ENCODE data around the gene NCKAP5L.
"Not testable (repeated sequence)": the region's sequence is repeated elsewhere in the genome, so short reads cannot be mapped to it uniquely, and the experiment has no call there.

NCKAP5L gene

GRCh38 chr12:49868952-49869815 lies 41.0 kb upstream of the NCKAP5L start:
- Histone ChIP-seq H3K4me1 (ENCODE audit: insufficient read depth, low read length) (no peaks in the 10 kb centered on the region), H3K9me3 (ENCODE audit: control insufficient read depth, insufficient read depth, low read length) (no peaks in the 10 kb centered on the region), H3K9ac (ENCODE audit: low read depth, low read length) (no peak overlapping the region), H3K36me3 (ENCODE audit: insufficient read depth, low read length) (no peaks in the 10 kb centered on the region)

- no peaks in the 10 kb centered on the region for H3K9me3 ChIP-seq (ENCODE audit: control insufficient read depth, insufficient read depth, low read length)
- no peaks in the 10 kb centered on the region for H3K36me3 ChIP-seq (ENCODE audit: insufficient read depth, low read length)
- no peak overlapping the region for H3K9ac ChIP-seq (ENCODE audit: low read depth, low read length)
- no peaks in the 10 kb centered on the region for H3K4me1 ChIP-seq (ENCODE audit: insufficient read depth, low read length)
Observed at GRCh38 chr12:49868449-49868848, 40.2 kb upstream of the NCKAP5L start.

GRCh38 chr12:49867570-49868341 lies 39.5 kb upstream of the NCKAP5L start:
- Histone ChIP-seq H3K36me3 (ENCODE audit: insufficient read depth, low read length) (no peaks in the 10 kb centered on the region), H3K4me1 (ENCODE audit: insufficient read depth, low read length) (no peaks in the 10 kb centered on the region), H3K9me3 (ENCODE audit: control insufficient read depth, insufficient read depth, low read length) (no peaks in the 10 kb centered on the region), H3K9ac (ENCODE audit: low read depth, low read length) (no peak overlapping the region)

GRCh38 chr12:49866859-49867569 lies 38.8 kb upstream of the NCKAP5L start:
- Histone ChIP-seq H3K36me3 (ENCODE audit: insufficient read depth, low read length) (no peaks in the 10 kb centered on the region), H3K4me1 (ENCODE audit: insufficient read depth, low read length) (no peaks in the 10 kb centered on the region), H3K9me3 (ENCODE audit: control insufficient read depth, insufficient read depth, low read length) (no peaks in the 10 kb centered on the region), H3K9ac (ENCODE audit: low read depth, low read length) (no peak overlapping the region)

DNA sequence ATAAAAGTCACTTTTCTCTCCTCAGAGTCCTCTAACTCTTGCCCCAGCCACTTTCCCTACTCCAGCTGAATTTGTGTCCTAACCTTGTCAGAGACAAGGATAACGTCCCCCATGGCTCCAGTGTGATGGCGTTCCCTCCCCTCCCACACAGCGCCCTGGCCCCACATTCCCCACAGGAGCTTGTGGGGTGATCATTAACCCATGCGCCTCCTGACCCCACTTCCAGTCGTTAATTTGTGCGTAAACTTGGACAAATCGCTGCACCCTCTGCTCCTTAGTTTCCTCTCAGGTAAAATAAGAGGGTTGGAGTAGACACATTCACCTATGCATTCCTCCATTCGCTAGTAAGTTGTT lies 37.5 kb upstream of the NCKAP5L start:
- no peaks in the 10 kb centered on the region for H3K4me1 ChIP-seq (ENCODE audit: insufficient read depth, low read length)
- no peak overlapping the region for H3K9ac ChIP-seq (ENCODE audit: low read depth, low read length)
- H3K36me3 ChIP-seq (ENCODE audit: insufficient read depth, low read length): no peaks in the 10 kb centered on the region
- H3K9me3 ChIP-seq (ENCODE audit: control insufficient read depth, insufficient read depth, low read length): no peaks in the 10 kb centered on the region

GRCh38 chr12:49865109-49865781 lies 37.0 kb upstream of the NCKAP5L start:
- Histone ChIP-seq H3K9me3 (ENCODE audit: control insufficient read depth, insufficient read depth, low read length) (no peaks in the 10 kb centered on the region), H3K9ac (ENCODE audit: low read depth, low read length) (no peak overlapping the region), H3K4me1 (ENCODE audit: insufficient read depth, low read length) (no peaks in the 10 kb centered on the region), H3K36me3 (ENCODE audit: insufficient read depth, low read length) (no peaks in the 10 kb centered on the region)

GRCh38 chr12:49864798-49865090 lies 36.5 kb upstream of the NCKAP5L start:
- H3K4me1 ChIP-seq (ENCODE audit: insufficient read depth, low read length): no peaks in the 10 kb centered on the region

DNA sequence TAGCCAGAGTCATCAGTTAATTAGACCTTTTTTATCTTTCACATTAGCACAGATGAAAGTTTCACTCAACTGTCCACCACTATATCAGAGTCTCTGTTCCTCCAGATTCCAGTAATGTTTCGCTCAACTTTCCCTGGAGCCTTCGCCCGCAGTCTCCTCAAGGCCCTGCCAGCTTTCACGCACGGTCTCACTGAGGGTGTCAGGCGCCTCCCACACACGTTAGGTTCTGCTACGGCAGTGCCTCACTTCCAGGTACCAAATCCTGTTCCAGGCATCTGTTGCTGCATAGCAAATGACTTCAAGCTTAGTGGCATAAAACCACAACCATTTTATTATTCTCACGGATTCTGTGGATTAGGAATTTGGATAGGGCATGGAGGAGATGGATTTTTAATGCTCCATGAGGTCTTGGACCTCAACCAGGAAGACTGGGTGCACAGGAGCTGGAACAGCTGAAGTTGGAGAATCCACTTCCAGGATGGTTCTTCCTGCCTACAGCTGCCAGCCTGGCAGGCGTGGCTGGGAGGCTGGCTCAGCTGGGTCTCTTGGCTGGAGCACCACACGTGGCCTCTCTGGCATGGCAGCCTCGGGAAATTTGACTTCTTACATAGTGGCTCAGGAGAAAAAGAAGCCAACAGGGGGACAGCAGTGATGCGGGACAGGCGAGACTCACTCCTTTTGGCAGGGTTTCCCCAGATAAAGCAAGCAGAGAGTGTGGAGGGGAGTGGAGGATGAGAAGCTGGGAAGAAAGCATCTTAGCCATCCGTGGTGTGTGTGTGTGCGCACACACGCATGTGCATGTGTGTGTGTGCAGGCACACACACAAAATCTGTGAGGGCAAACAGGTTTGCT lies 36.0 kb upstream of the NCKAP5L start:
- H3K9ac ChIP-seq (ENCODE audit: low read depth, low read length): no peak overlapping the region
- no peaks in the 10 kb centered on the region for H3K36me3 ChIP-seq (ENCODE audit: insufficient read depth, low read length)
- no peaks in the 10 kb centered on the region for H3K4me1 ChIP-seq (ENCODE audit: insufficient read depth, low read length)
- no peaks in the 10 kb centered on the region for H3K9me3 ChIP-seq (ENCODE audit: control insufficient read depth, insufficient read depth, low read length)

More at GRCh38 chr12:49864798-49865090, 36.5 kb upstream of the NCKAP5L start:
- no peak overlapping the region for H3K9ac ChIP-seq (ENCODE audit: low read depth, low read length)
- no peaks in the 10 kb centered on the region for H3K9me3 ChIP-seq (ENCODE audit: control insufficient read depth, insufficient read depth, low read length)
- H3K36me3 ChIP-seq (ENCODE audit: insufficient read depth, low read length): no peaks in the 10 kb centered on the region

DNA sequence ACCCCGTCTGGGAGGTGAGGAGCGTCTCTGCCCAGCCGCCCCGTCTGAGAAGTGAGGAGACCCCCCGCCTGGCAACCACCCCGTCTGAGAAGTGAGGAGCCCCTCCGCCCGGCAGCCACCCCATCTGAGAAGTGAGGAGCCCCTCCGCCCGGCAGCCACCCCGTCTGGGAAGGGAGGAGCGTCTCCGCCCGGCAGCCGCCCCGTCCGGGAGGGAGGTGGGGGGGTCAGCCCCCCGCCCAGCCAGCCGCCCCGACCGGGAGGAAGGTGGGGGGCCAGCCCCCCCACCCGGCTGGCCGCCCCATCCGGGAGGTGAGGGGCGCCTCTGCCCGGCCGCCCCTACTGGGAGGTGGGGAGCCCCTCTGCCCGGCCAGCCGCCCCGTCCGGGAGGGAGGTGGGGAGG lies 32.7 kb upstream of the NCKAP5L start:
- not testable (repeated sequence) for H3K36me3 ChIP-seq (ENCODE audit: insufficient read depth, low read length); H3K9me3 ChIP-seq (ENCODE audit: control insufficient read depth, insufficient read depth, low read length); H3K9ac ChIP-seq (ENCODE audit: low read depth, low read length)

DNA sequence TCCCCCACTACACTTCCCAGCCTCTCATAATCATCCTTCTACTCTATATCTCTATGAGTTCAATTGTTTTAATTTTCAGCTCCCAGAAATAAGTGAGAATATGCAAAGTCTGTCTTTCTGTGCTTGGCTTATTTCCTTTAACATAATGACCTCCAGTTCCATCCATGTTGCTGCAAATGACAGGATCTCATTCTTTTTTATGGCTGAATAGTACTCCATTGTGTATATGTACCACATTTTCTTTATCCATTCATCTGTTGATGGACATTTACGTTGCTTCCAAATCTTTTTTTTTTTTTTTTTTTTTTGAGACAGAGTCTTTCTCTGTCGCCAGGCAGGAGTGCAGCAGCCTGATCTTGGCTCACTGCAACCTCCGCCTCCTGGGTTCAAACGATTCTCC lies 27.7 kb upstream of the NCKAP5L start:
- not testable (repeated sequence) for H3K36me3 ChIP-seq (ENCODE audit: insufficient read depth, low read length); H3K9ac ChIP-seq (ENCODE audit: low read depth, low read length); H3K4me1 ChIP-seq (ENCODE audit: insufficient read depth, low read length); H3K9me3 ChIP-seq (ENCODE audit: control insufficient read depth, insufficient read depth, low read length)

More for the DNA sequence above, 32.7 kb upstream of the NCKAP5L start:
- H3K4me1 ChIP-seq (ENCODE audit: insufficient read depth, low read length): not testable (repeated sequence)

DNA sequence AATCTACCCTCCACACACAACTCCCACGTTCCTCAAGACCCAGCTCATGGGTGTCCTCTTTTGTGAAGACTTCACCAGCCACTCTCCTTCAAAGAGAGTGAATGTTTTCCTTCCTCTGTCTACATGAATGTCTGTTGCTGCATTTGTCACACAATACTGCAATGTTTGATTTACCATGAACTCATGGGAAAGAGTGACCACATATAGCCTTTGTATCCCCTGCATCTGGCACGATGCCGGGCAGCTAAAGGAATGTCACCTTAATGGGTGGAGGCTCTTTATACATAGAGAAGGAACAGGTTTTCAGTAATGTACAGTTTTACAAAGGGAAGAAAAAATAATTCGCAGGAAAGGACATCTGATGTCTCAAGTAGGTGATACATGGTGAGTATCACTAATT lies 26.8 kb upstream of the NCKAP5L start:
- Histone ChIP-seq H3K9ac (ENCODE audit: low read depth, low read length) (no peak overlapping the region), H3K4me1 (ENCODE audit: insufficient read depth, low read length) (no peaks in the 10 kb centered on the region), H3K36me3 (ENCODE audit: insufficient read depth, low read length) (no peaks in the 10 kb centered on the region), H3K9me3 (ENCODE audit: control insufficient read depth, insufficient read depth, low read length) (no peaks in the 10 kb centered on the region)

- Histone ChIP-seq H3K9ac (ENCODE audit: low read depth, low read length) (no peak overlapping the region), H3K4me1 (ENCODE audit: insufficient read depth, low read length) (no peaks in the 10 kb centered on the region), H3K9me3 (ENCODE audit: control insufficient read depth, insufficient read depth, low read length) (no peaks in the 10 kb centered on the region), H3K36me3 (ENCODE audit: insufficient read depth, low read length) (no peaks in the 10 kb centered on the region)
Observed at GRCh38 chr12:49853671-49854070, 25.5 kb upstream of the NCKAP5L start.

DNA sequence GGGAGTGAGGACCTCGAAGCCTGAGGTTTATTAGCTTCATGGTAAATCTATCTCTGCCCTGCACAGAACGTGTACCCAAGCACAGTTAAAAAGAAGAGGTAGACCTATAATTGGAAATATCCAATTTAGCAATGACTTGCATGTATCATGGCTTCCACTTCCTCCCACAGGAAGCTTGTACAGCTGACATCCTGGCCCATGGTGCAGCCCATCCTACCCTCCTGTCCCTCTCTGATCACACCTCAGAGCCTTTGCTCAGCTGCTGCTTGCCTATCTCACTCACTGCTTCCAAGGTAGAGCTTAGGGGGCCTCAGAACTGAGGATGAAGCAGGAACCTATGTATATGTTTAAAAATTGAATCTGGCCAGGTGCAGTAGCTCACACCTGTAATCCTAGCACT lies 18.9 kb upstream of the NCKAP5L start:
- H3K36me3 ChIP-seq (ENCODE audit: insufficient read depth, low read length): no peaks in the 10 kb centered on the region
- no peaks in the 10 kb centered on the region for H3K9me3 ChIP-seq (ENCODE audit: control insufficient read depth, insufficient read depth, low read length)
- H3K9ac ChIP-seq (ENCODE audit: low read depth, low read length): no peak overlapping the region
- 0 out of 2 replicates have a peak, but pooled peaks cover 5% of the 10 kb centered on the region for H3K4me1 ChIP-seq (ENCODE audit: insufficient read depth, low read length)

Data from ES-I3 (cell line).